ENCODE measurements around the gene PCDH9. TPM values are rescaled to one million over a fixed set of nuclear protein-coding genes. Genes with fewer than 3 reads are reported as not detected.
A peak's percentile ranks its signal among the peaks of the same experiment; 100 is the strongest.

Gene PCDH9
- total and polyA plus RNA-seq, 2 of the 13 experiments (the other 11 are each of a cell fraction or from before 2014, with no cell fraction given), result 0.09 TPM; not detected in 1

DNA sequence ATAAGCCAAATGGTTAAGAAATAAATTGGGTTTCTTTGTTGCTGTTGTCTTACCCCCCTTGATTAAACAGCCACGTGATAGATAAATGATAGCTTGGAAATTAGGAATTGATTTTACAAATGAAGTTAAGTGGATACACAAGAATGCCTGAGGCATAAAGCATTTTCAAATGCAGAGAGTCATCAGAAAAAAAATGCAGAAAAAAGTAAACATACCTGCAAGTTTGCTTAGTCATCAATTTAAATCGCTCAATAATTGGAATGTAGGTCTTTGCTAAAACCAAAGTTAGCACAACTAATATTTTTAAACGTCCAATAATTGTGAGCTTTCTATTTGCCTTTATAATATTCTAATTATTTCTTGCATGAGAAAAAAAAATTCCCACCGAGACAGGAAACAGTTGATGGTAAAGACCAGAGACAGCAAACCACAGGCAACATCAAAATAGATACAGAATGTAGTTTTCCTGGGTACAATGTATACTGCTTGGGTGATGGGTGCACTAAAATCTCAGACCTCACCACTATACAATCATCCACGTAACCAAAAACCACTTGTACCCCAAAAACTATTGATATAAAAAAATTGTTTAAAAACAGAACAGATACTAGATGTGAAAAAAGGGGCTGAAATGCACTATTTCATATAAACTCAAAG is 924.0 kb downstream of the PCDH9 start:
- Histone ChIP-seq H3K36me3 (replicated peaks in 1 of 2; ENCODE audit: control insufficient read depth in 1 of 2, insufficient read depth in 2 of 2, low read length in 2 of 2) (no peaks in the 10 kb centered on the region), H4K20me1 (ENCODE audit: insufficient read depth, low read length) (no peaks in the 10 kb centered on the region), H3K4me2 (ENCODE audit: low read depth, low read length) (no peak overlapping the region), H3K27ac (ENCODE audit: extremely low read length, insufficient read depth, low read length) (no peak overlapping the region), H3K79me2 (ENCODE audit: insufficient read depth, low read length) (no peaks in the 10 kb centered on the region), H2AFZ (ENCODE audit: low read length) (no peak overlapping the region), H3K9ac (ENCODE audit: insufficient read depth, low read depth, low read length) (no peak overlapping the region), H3K4me1 (ENCODE audit: insufficient read depth, low read length) (no peaks in the 10 kb centered on the region), H3K9me3 (ENCODE audit: low read length) (no peaks in the 10 kb centered on the region; the same call in none of the 2 replicates), H3K4me3 (replicated peaks in 1 of 3; ENCODE audit: insufficient read depth in 1 of 3, low read depth in 2 of 3, low read length in 3 of 3) (no peak overlapping the region), H3K27me3 (ENCODE audit: control insufficient read depth in 1 of 2, insufficient read depth in 2 of 2, low read length in 2 of 2) (no peaks in the 10 kb centered on the region)
- no TSS peak for BruUV-seq (replicated peaks)
- FAIRE-seq (no peak), ATAC-seq (no peak), DNase-seq (ENCODE audit: low spot score) (no peak)
- 2% methylated on average over 5 of the region's 5 CpGs for WGBS (ENCODE audit: low lambda C conversion rate)
- in situ Hi-C loops (cut with HindIII; ENCODE audit: extremely low pct_ligation_motif_present, low pct_unique_long_range_greater_than_20kb), result no loop called here
- intact Hi-C loops (cut with micrococcal nuclease; ENCODE audit: unreplicated experiment), result no loop called here
- POLR2A ChIA-PET, result no interaction called here
- TF ChIP-seq MAFF (IDR thresholded peaks at IDR 0.05; ENCODE audit: low read depth, low read length) (peak; percentile 96), ZNF34 (CRISPR knock-in tag; IDR thresholded peaks at IDR 0.05; ENCODE audit: borderline replicate concordance) (no peak), ELF4 (CRISPR knock-in tag; IDR thresholded peaks at IDR 0.05; ENCODE audit: borderline replicate concordance) (no peak), MAFK (conservative IDR thresholded peaks at IDR 0.05 in 1 of 2, IDR thresholded peaks at IDR 0.05 in 1 of 2; ENCODE audit: low read length in 2 of 2) (peak; percentile 93 to 97)
- TF ChIP-seq, protein P1, sequence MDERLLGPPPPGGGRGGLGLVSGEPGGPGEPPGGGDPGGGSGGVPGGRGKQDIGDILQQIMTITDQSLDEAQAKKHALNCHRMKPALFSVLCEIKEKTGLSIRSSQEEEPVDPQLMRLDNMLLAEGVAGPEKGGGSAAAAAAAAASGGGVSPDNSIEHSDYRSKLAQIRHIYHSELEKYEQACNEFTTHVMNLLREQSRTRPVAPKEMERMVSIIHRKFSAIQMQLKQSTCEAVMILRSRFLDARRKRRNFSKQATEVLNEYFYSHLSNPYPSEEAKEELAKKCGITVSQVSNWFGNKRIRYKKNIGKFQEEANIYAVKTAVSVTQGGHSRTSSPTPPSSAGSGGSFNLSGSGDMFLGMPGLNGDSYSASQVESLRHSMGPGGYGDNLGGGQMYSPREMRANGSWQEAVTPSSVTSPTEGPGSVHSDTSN (CRISPR knock-in tag; IDR thresholded peaks at IDR 0.05), result no peak
- CTCF ChIA-PET (ENCODE audit: low intra/inter-chr PET ratio, low total read pairs), result no interaction called here

DNA sequence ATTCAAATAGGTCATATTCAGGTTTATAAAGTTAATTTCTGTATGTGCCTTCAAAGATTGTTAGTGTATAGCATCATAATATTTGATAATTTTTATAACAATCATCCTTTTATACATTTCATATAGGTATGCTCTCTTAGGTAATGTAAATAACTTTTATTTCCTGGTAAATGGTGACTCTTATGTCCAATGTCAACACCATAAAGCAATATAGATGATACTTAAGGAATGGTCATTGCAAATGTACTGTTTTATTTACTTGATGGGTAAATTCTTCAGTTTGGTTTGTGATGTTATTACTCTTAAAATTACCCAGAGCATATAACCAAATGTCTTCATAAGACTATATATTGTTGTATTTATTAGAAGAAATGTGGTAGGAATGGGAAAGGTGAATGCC is 928.7 kb downstream of the PCDH9 start:
- in situ Hi-C loops (cut with HindIII; ENCODE audit: extremely low pct_ligation_motif_present, low pct_unique_long_range_greater_than_20kb), result no loop called here
- Histone ChIP-seq H3K27ac (ENCODE audit: extremely low read length, insufficient read depth, low read length) (no peak overlapping the region), H3K4me1 (ENCODE audit: insufficient read depth, low read length) (no peaks in the 10 kb centered on the region), H3K9me3 (ENCODE audit: low read length) (peaks cover 22% of the 10 kb centered on the region), H3K9ac (ENCODE audit: insufficient read depth, low read depth, low read length) (no peak overlapping the region), H3K36me3 (replicated peaks in 1 of 2; ENCODE audit: control insufficient read depth in 1 of 2, insufficient read depth in 2 of 2, low read length in 2 of 2) (no peaks in the 10 kb centered on the region), H3K4me3 (replicated peaks in 1 of 3; ENCODE audit: insufficient read depth in 1 of 3, low read depth in 2 of 3, low read length in 3 of 3) (no peak overlapping the region), H4K20me1 (ENCODE audit: insufficient read depth, low read length) (no peaks in the 10 kb centered on the region), H2AFZ (ENCODE audit: low read length) (no peak overlapping the region), H3K4me2 (ENCODE audit: low read depth, low read length) (no peak overlapping the region), H3K27me3 (ENCODE audit: control insufficient read depth in 1 of 2, insufficient read depth in 2 of 2, low read length in 2 of 2) (no peaks in the 10 kb centered on the region), H3K79me2 (ENCODE audit: insufficient read depth, low read length) (no peaks in the 10 kb centered on the region)
- no TSS peak for BruUV-seq (replicated peaks)
- CTCF ChIA-PET (ENCODE audit: low intra/inter-chr PET ratio, low total read pairs), result no interaction called here
- intact Hi-C loops (cut with micrococcal nuclease; ENCODE audit: unreplicated experiment), result no loop called here
- FAIRE-seq (no peak), ATAC-seq (no peak), DNase-seq (ENCODE audit: low spot score) (no peak)
- POLR2A ChIA-PET, result no interaction called here
- TF ChIP-seq ZNF598 (CRISPR knock-in tag; IDR thresholded peaks at IDR 0.05; ENCODE audit: borderline replicate concordance), result no peak
- TF ChIP-seq ARNT2 (CRISPR knock-in tag; IDR thresholded peaks at IDR 0.05; ENCODE audit: low read depth), result no peak
- TF ChIP-seq, protein P2, sequence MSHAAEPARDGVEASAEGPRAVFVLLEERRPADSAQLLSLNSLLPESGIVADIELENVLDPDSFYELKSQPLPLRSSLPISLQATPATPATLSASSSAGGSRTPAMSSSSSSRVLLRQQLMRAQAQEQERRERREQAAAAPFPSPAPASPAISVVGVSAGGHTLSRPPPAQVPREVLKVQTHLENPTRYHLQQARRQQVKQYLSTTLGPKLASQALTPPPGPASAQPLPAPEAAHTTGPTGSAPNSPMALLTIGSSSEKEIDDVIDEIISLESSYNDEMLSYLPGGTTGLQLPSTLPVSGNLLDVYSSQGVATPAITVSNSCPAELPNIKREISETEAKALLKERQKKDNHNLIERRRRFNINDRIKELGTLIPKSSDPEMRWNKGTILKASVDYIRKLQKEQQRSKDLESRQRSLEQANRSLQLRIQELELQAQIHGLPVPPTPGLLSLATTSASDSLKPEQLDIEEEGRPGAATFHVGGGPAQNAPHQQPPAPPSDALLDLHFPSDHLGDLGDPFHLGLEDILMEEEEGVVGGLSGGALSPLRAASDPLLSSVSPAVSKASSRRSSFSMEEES (CRISPR knock-in tag; IDR thresholded peaks at IDR 0.05), result no peak
- no peak for TF ChIP-seq ZBTB1 (CRISPR knock-in tag; IDR thresholded peaks at IDR 0.05; ENCODE audit: borderline replicate concordance)
- TF ChIP-seq JUNB (CRISPR knock-in tag; IDR thresholded peaks at IDR 0.05; ENCODE audit: borderline replicate concordance), result no peak
- TF ChIP-seq ZNF768 (CRISPR knock-in tag; IDR thresholded peaks at IDR 0.05), result no peak
- TF ChIP-seq PRPF4 (IDR thresholded peaks at IDR 0.05; ENCODE audit: low read depth, low read length, poor library complexity, severe bottlenecking), result no peak
- TF ChIP-seq, protein P3, sequence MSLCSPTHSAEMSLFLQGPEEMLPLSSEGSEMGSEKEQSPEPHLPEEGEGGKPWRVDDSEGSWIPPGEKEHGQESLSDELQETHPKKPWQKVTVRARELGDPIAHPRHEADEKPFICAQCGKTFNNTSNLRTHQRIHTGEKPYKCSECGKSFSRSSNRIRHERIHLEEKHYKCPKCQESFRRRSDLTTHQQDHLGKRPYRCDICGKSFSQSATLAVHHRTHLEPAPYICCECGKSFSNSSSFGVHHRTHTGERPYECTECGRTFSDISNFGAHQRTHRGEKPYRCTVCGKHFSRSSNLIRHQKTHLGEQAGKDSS (CRISPR knock-in tag; IDR thresholded peaks at IDR 0.05; ENCODE audit: borderline replicate concordance, low read depth), result no peak
- TF ChIP-seq MXD4 (CRISPR knock-in tag; IDR thresholded peaks at IDR 0.05), result no peak
- no peak for TF ChIP-seq SMAD9 (CRISPR knock-in tag; IDR thresholded peaks at IDR 0.05)
- TF ChIP-seq ZFP90 (CRISPR knock-in tag; IDR thresholded peaks at IDR 0.05; ENCODE audit: borderline replicate concordance), result no peak
